Measurements from ENCODE around the gene PTPRU.

DNA sequence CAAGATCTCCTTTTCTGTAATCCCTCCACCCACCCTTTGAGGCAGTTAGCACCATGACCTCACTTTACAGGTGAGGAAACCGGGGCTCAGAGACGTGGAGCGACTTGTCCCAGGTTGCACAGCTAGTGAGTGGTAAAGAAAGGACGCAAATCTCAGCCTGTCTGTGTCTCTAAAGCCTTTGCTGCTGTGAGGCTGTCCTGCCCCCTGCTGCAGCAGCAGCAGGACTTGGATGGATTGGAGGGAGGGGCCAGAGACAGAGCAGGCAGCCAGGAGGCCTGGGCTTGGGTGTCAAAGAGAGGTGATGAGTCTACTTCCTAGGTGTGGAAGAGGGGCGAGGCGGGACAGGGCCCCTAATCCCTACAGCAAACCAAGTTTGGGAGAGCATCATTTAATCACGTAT is 69.6 kb downstream of the PTPRU start:
- TF ChIP-seq TAF1 (IDR thresholded peaks at IDR 0.05; ENCODE audit: borderline replicate concordance, insufficient read depth, low read length) (no peak), POLR2AphosphoS5 (IDR thresholded peaks at IDR 0.05; ENCODE audit: low read depth, low read length) (no peak)
